HL-60/S4 (cell line): ENCODE measurements around the gene RAB11A.

Experiments used
- in situ Hi-C: fragments of 300-500 bp; cut with MboI; formaldehyde crosslinking; loops from 2 replicates; pipeline ENCODE4 v1.14.3; 2022; ENCODE audit warnings: low sequenced_read_pairs

The RAB11A gene

GRCh38 chr15:65869126-65869953, at the start of gene RAB11A:
TSS of gene RAB11A (plus strand) at chr15:65869491. CDS start at chr15:65869586, 95 bp downstream.
- in situ Hi-C loops, result loop anchor here (25.0 kb wide), 1 partner anchor 232 kb away; no protein-coding TSS in a partner anchor

- in situ Hi-C loops, result no loop called here
Observed at GRCh38 chr15:65819563-65819960, 49.7 kb upstream of the RAB11A start.

GRCh38 chr15:65821070-65821469, 48.2 kb upstream of the RAB11A start:
- in situ Hi-C loops, result no loop called here

GRCh38 chr15:65822316-65822715, 47.0 kb upstream of the RAB11A start:
- in situ Hi-C loops, result no loop called here

GRCh38 chr15:65824031-65824743, 45.1 kb upstream of the RAB11A start:
- in situ Hi-C loops, result no loop called here

- in situ Hi-C loops, result no loop called here
Observed at GRCh38 chr15:65824941-65825544, 44.2 kb upstream of the RAB11A start.

GRCh38 chr15:65827065-65827464, 42.2 kb upstream of the RAB11A start:
- in situ Hi-C loops, result no loop called here

- in situ Hi-C loops, result no loop called here
Observed at GRCh38 chr15:65828585-65828984, 40.7 kb upstream of the RAB11A start.

- in situ Hi-C loops, result no loop called here
Observed at GRCh38 chr15:65829130-65829764, 40.0 kb upstream of the RAB11A start.

GRCh38 chr15:65832549-65833364, 36.5 kb upstream of the RAB11A start:
- in situ Hi-C loops, result no loop called here

- in situ Hi-C loops, result no loop called here
Observed at GRCh38 chr15:65833501-65834205, 35.6 kb upstream of the RAB11A start.

- in situ Hi-C loops, result no loop called here
Observed at GRCh38 chr15:65834603-65835282, 34.5 kb upstream of the RAB11A start.

- in situ Hi-C loops, result no loop called here
Observed at GRCh38 chr15:65835447-65835846, 33.8 kb upstream of the RAB11A start.

GRCh38 chr15:65836665-65837064, 32.6 kb upstream of the RAB11A start:
- in situ Hi-C loops, result no loop called here

GRCh38 chr15:65837301-65838294, 31.7 kb upstream of the RAB11A start:
- in situ Hi-C loops, result no loop called here

GRCh38 chr15:65839354-65839901, 29.9 kb upstream of the RAB11A start:
- in situ Hi-C loops, result no loop called here

- in situ Hi-C loops, result no loop called here
Observed at GRCh38 chr15:65839985-65840384, 29.3 kb upstream of the RAB11A start.
